ENCODE data around the gene PHLDA3. TPM values are rescaled to one million over a fixed set of nuclear protein-coding genes. Genes with fewer than 3 reads are reported as not detected.
A peak's percentile ranks its signal among the peaks of the same experiment; 100 is the strongest.

The PHLDA3 gene
- total RNA-seq, 1 donor from 2014 or later = 1.9 TPM

DNA sequence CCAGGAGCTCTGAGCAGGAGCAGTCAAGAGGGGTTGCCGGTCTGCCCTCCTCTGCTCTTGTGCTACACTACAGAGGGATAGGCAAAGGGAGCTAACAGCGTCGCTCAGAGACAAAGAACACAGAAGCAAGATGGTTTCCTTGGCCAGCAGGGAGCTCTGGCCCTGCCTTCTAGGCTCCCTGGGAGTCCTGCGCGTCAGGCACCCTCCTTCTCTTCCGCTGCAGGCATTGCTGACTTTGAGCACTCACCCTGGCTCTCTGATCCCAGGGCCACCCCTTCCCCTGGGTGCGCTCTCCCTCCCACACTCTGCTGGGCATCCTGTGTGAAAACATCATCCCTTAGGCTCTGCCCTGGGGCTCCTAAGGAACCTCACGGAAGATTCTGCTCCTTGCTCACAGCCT is 47.9 kb downstream of the PHLDA3 start:
- Mint-ChIP-seq H3K27ac (peak overlapping the region; percentile 65), H3K9me3 (no peaks in the 10 kb centered on the region), H3K27me3 (ENCODE audit: insufficient read depth, low read depth) (peaks cover 18% of the 10 kb centered on the region), H3K4me3 (no peak overlapping the region), H3K36me3 (no peaks in the 10 kb centered on the region), H3K4me1 (peaks cover 37% of the 10 kb centered on the region)
- TF ChIP-seq, protein P1, sequence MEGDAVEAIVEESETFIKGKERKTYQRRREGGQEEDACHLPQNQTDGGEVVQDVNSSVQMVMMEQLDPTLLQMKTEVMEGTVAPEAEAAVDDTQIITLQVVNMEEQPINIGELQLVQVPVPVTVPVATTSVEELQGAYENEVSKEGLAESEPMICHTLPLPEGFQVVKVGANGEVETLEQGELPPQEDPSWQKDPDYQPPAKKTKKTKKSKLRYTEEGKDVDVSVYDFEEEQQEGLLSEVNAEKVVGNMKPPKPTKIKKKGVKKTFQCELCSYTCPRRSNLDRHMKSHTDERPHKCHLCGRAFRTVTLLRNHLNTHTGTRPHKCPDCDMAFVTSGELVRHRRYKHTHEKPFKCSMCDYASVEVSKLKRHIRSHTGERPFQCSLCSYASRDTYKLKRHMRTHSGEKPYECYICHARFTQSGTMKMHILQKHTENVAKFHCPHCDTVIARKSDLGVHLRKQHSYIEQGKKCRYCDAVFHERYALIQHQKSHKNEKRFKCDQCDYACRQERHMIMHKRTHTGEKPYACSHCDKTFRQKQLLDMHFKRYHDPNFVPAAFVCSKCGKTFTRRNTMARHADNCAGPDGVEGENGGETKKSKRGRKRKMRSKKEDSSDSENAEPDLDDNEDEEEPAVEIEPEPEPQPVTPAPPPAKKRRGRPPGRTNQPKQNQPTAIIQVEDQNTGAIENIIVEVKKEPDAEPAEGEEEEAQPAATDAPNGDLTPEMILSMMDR (IDR thresholded peaks at IDR 0.05) = no peak
- TF ChIP-seq EZH2 (IDR thresholded peaks at IDR 0.05) = no peak
- TF ChIP-seq EZH2phosphoT487 (IDR thresholded peaks at IDR 0.05) = no peak
- no peaks in the 10 kb centered on the region for H3F3A ChIP-seq (ENCODE audit: low read depth)
- H3K36me3 ChIP-seq = no peaks in the 10 kb centered on the region
- peak overlapping the region; percentile 71 for H2AFZ ChIP-seq (replicated peaks)
- H4K20me1 ChIP-seq (ENCODE audit: low read depth) = no peaks in the 10 kb centered on the region
- H3K4me2 ChIP-seq = no peak overlapping the region
- H3K9me3 ChIP-seq (ENCODE audit: low read depth) = no peaks in the 10 kb centered on the region
- no peak for DNase-seq (ENCODE audit: low spot score)
- H3K79me2 ChIP-seq (ENCODE audit: low read depth) = no peaks in the 10 kb centered on the region
- H3K4me3 ChIP-seq = no peak overlapping the region
- no peak overlapping the region for H3K27ac ChIP-seq
- H3K27me3 ChIP-seq = no peaks in the 10 kb centered on the region
- H3K9ac ChIP-seq = no peak overlapping the region
- H3K4me1 ChIP-seq = peaks cover 12% of the 10 kb centered on the region

DNA sequence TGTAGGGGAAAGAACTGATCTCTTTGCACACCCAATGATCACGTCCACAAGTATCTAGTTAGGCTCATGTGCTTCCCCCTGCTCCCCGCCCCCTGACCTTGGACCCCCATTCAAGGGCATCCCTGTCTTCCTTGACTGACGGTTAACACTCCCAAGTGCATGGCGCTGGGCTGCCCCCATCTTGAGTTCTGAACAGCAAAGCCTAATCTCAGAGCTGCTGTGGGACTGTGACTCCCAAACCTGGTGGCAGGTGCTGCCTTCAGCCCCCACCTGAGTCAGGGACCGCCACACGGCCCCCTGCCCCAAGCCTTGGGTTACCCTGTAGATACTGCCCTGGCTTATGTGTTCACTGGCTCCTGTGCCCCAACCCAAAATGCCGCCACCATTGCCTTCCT is 48.4 kb downstream of the PHLDA3 start:
- H3K4me1 Mint-ChIP-seq = peaks cover 37% of the 10 kb centered on the region
- H3K79me2 ChIP-seq (ENCODE audit: low read depth) = no peaks in the 10 kb centered on the region
- H3K27ac Mint-ChIP-seq = no peak overlapping the region
- H3K4me2 ChIP-seq = no peak overlapping the region
- H3K27me3 ChIP-seq = no peaks in the 10 kb centered on the region
- no peaks in the 10 kb centered on the region for H3F3A ChIP-seq (ENCODE audit: low read depth)
- no peaks in the 10 kb centered on the region for H3K36me3 Mint-ChIP-seq
- H3K27ac ChIP-seq = no peak overlapping the region
- H3K27me3 Mint-ChIP-seq (ENCODE audit: insufficient read depth, low read depth) = peaks cover 18% of the 10 kb centered on the region
- H3K4me1 ChIP-seq = peaks cover 12% of the 10 kb centered on the region
- H3K9me3 ChIP-seq (ENCODE audit: low read depth) = no peaks in the 10 kb centered on the region
- TF ChIP-seq EZH2phosphoT487 (IDR thresholded peaks at IDR 0.05) = no peak
- TF ChIP-seq, protein P1 (IDR thresholded peaks at IDR 0.05) = no peak
- no peak for TF ChIP-seq EZH2 (IDR thresholded peaks at IDR 0.05)
- no peaks in the 10 kb centered on the region for H3K36me3 ChIP-seq
- H3K4me3 Mint-ChIP-seq = no peak overlapping the region
- no peak overlapping the region for H3K4me3 ChIP-seq
- H4K20me1 ChIP-seq (ENCODE audit: low read depth) = no peaks in the 10 kb centered on the region
- no peak for DNase-seq (ENCODE audit: low spot score)
- H3K9ac ChIP-seq = no peak overlapping the region
- peak overlapping the region; percentile 71 for H2AFZ ChIP-seq (replicated peaks)
- no peaks in the 10 kb centered on the region for H3K9me3 Mint-ChIP-seq

DNA sequence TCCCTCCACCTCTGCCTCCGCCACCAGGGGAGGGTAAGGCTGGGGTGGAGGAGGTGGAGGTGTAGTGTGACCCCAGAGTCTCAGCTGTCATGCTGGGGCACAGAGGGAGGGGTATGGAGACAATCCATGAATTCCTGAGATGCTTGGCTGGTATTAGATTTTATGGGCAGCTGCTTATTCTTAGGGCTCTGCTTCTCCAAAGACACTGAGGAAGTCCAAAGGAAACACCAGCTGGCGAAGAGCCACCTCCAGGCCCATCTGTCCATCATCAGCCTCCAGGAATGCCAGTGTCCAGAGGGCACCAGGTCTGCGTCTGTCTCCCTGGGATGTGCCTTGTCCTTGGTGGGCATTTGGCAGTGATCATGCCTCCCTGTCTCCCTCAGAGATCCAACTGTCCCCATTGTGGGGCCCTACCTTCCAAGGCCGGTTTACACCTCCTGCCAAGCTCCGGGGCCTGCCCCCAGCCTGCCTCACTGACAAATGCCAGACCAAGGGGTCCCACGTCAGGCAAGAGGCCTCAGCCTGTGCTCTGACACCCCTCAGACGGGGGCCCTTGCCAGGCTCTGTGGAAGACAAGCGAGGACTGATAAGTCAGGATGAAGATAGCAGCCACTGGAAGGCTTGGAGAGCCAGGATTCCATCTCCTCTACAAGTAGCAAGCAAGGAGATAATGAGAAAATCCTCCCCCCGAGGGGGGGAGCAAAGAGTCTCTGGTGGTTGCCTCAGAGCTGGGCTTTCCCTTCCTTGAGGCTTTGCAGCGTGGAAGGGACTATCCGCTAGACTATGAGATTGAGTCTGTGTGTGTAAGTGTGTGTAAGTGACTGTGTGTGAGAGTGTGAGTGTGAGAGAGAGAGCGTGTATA is 49.0 kb downstream of the PHLDA3 start:
- Histone ChIP-seq H3K36me3 (no peaks in the 10 kb centered on the region), H3K79me2 (ENCODE audit: low read depth) (no peaks in the 10 kb centered on the region), H4K20me1 (ENCODE audit: low read depth) (no peaks in the 10 kb centered on the region), H3K4me3 (no peak overlapping the region), H3K27ac (no peak overlapping the region), H3F3A (ENCODE audit: low read depth) (no peaks in the 10 kb centered on the region), H3K27me3 (no peaks in the 10 kb centered on the region), H3K4me1 (peaks cover 12% of the 10 kb centered on the region), H3K4me2 (no peak overlapping the region), H3K9ac (no peak overlapping the region), H2AFZ (replicated peaks) (no peak overlapping the region), H3K9me3 (ENCODE audit: low read depth) (no peaks in the 10 kb centered on the region)
- TF ChIP-seq EZH2 (IDR thresholded peaks at IDR 0.05) (no peak), EZH2phosphoT487 (IDR thresholded peaks at IDR 0.05) (no peak)
- TF ChIP-seq, protein P1 (IDR thresholded peaks at IDR 0.05) = no peak
- H3K27me3 Mint-ChIP-seq (ENCODE audit: insufficient read depth, low read depth) = peaks cover 18% of the 10 kb centered on the region
- H3K36me3 Mint-ChIP-seq = no peaks in the 10 kb centered on the region
- no peaks in the 10 kb centered on the region for H3K9me3 Mint-ChIP-seq
- no peak overlapping the region for H3K4me3 Mint-ChIP-seq
- H3K4me1 Mint-ChIP-seq = peaks cover 36% of the 10 kb centered on the region
- H3K27ac Mint-ChIP-seq = no peak overlapping the region
- no peak for DNase-seq (ENCODE audit: low spot score)

Measured in neural progenitor cell (in vitro differentiated cells).